Heart left ventricle (tissue), 16 donors: ENCODE measurements around the gene JMJD7. TPM values are rescaled to one million over a fixed set of nuclear protein-coding genes. Genes with fewer than 3 reads are reported as not detected.

ENCODE experiments used
- ATAC-seq, 4 donors: fragments of 200-7000 bp; cut with Tn5 transposase; one replicate each; pipeline ENCODE4 v1.9.1; 2020 to 2022; ENCODE audit warnings: moderate library complexity in 4 of 4, mild to moderate bottlenecking in 3 of 4, moderate number of reproducible peaks in 1 of 4
- DNase-seq, 5 donors: peaks; one replicate each; pipeline ENCODE4 v3.0.0-alpha.2; 2020
- H3K27ac ChIP-seq, 12 donors: fragments of 200-600 bp; sonication (generic) in 4 of 12; one replicate each; pipeline versions ENCODE4 v1.5.0 to v1.8.0; 2016 to 2022; ENCODE audit warnings: mild to moderate bottlenecking in 2 of 12
- H3K27me3 ChIP-seq, 9 donors: fragments of 200-600 bp; sonication (generic) in 2 of 9; one replicate each; pipeline versions ENCODE4 v1.5.1 to v1.8.0; 2016 to 2022; ENCODE audit warnings: mild to moderate bottlenecking in 3 of 9
- H3K36me3 ChIP-seq, 9 donors: fragments of 200-600 bp; sonication (generic) in 2 of 9; one replicate each; pipeline versions ENCODE4 v1.5.0 to v1.8.0; 2018 to 2022; ENCODE audit warnings: mild to moderate bottlenecking in 2 of 9
- H3K4me1 ChIP-seq, 12 donors: fragments of 200-600 bp; sonication (generic) in 4 of 12; one replicate each; pipeline versions ENCODE4 v1.5.0 to v1.8.0; 2016 to 2022; ENCODE audit warnings: mild to moderate bottlenecking in 3 of 12
- H3K4me3 ChIP-seq, 12 donors: fragments of 200-600 bp; sonication (generic) in 4 of 12; one replicate each; pipeline versions ENCODE4 v1.5.0 to v1.8.0; 2017 to 2022; ENCODE audit warnings: mild to moderate bottlenecking in 9 of 12, moderate library complexity in 4 of 12
- H3K9me3 ChIP-seq, 12 donors: fragments of 200-600 bp; sonication (generic) in 4 of 12; one replicate each; pipeline versions ENCODE4 v1.5.0 to v1.8.0; 2016 to 2022; ENCODE audit warnings: mild to moderate bottlenecking in 1 of 12
- POLR2A ChIP-seq, 2 donors: fragments of 450-650 bp; IDR thresholded peaks; one replicate each; pipeline ENCODE4 v1.6.1; 2017; ENCODE audit warnings: antibody characterized with exemption in 2 of 2, mild to moderate bottlenecking in 2 of 2, moderate library complexity in 2 of 2
- WGBS, 4 donors: extraction: QIAGEN DNeasy Blood & Tissue Kit in 2 of 4; methylation state at CpG; one replicate each; pipeline versions ENCODE4 v1.1.5 to v1.1.7; 2013 to 2018; 5-methylcytosine and 5-hydroxymethylcytosine counted together
- intact Hi-C, 10 donors: fragments of 100-400 bp; cut with DNase I; formaldehyde crosslinking; loops; one replicate each; pipeline versions ENCODE4 v1.11.1 to v1.14.2; 2022
- polyA plus RNA-seq, 2 donors: library from polyadenylated mRNA; stranded (reverse); fragments of 200-250 nt; gene quantifications; one replicate each; pipeline ENCODE4 v1.2.3, GENCODE V29; 2013
- total RNA-seq, 9 donors: library from RNA; depleted of rRNA in 2 of 9; stranded (reverse); fragments of >200 nt in 2 of 9; fragmentation: NEBNext Ultra II Directional in 3 of 9; extraction: Animal tissue kit (Norgen Biotek cat#: 25700) in 3 of 9; gene quantifications; one replicate each; pipeline versions ENCODE4 v1.1.0 to v1.2.4, GENCODE V29; 2016 to 2023
- TF ChIP-seq, protein P1 (sequence below), 12 donors: fragments of 200-600 bp; sonication (generic) in 4 of 12; IDR thresholded peaks; one replicate each; pipeline versions ENCODE4 v1.5.0 to v1.8.0; 2018 to 2022; ENCODE audit warnings: antibody characterized with exemption in 12 of 12, mild to moderate bottlenecking in 5 of 12
- donor health status: ischemic (EF 13 %, LVEDD 7.1; RV severe dilation, severe dysfunction).
- donor health status: healthy with polysubstance abuse.
- donor health status: DM: no; HTN: yes; CAD: no.
- donor health status: DM: no; HTN: no; CAD: no.
- donor health status: ischemic (EF 25% LVEDD 6.9; RV normal size, moderate dysfunction).
- donor health status: ischemic (EF 25% LVEDD 5.7; RV mildly dilated, moderate dysfunction).
- donor health status: healthy.
- donor health status: DM: yes; HTN: yes; CAD: no.
- donor health status: ischemic (EF 35%, LVEDD 5.7; RV mildly dilated, moderate dysfunction).
- donor health status: nonischemic (EF 11% LVEDD 7.7; RV severe dilation, severe dysfunction).
- donor health status: DM: yes; HTN: yes; CAD: no.
- donor health status: PGD.
- donor health status: ischemic (EF 29% LVEDD 5.4; RV normal size, mild dysfunction).
- donor health status: nonischemic (EF 23%, LVEDD 6.1; RV moderate dilation, normal function).

The JMJD7 gene
- total and polyA plus RNA-seq, 11 donors: 5.4 to 20.6 (median 11.8) TPM

DNA sequence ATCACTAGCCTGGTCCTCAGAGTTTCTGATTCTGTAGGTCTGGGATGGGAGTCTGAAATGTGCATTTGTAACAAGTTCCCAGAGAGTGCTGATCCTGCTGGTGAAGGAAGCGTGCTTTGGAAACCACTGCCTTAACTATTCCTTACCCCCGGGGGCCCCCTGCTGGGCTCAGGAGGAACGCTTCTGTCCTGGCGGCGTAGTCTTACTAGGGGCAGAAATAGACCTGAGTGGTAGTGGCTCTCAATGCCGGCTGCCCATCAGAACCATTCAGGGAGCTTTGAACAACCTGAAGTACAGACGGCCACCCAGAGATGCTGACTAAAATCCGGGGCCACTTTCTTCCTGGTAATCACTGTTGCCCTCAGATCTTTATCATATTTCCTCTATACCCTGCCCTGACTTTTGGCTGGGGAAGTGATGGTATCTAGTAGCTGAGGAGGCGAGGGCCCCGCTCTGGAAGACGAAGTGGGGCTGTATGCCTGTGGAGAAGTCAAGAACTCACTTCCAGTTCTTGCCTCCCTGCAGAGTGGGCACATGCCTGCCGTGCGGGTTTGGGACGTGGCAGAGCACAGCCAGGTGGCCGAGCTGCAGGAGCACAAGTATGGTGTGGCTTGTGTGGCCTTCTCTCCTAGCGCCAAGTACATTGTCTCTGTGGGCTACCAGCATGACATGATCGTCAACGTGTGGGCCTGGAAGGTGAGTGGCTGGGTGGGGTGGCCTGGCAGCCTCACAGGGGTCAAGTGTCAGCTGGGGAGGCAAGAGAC, 16.3 kb upstream of the JMJD7 start:
- peaks cover 0 to 47% (median 39%) of the 10 kb centered on the region in 9 donors for H3K36me3 ChIP-seq
- no peaks in the 10 kb centered on the region for H3K27me3 ChIP-seq
- H3K27ac ChIP-seq: no peak overlapping the region
- 47 to 49% (median 49%) methylated on average over 18 of the region's 18 CpGs for WGBS, 4 donors
- DNase-seq (peak; percentile 79 to 87 (median 86)), ATAC-seq (peak; percentile 84 to 92 (median 91))
- H3K4me3 ChIP-seq: no peak overlapping the region
- H3K4me1 ChIP-seq: peaks cover 0 to 12% (median 2%) of the 10 kb centered on the region in 12 donors
- H3K9me3 ChIP-seq: no peaks in the 10 kb centered on the region
- intact Hi-C loops: loop anchor here (1.0 to 10.0 kb wide), 11 partner anchors 37 to 337 kb away; partner anchors contain the start of genes TYRO3 (in 7 of the 10) and MAPKBP1 (in 3 of the 10)
- TF ChIP-seq, protein P1, sequence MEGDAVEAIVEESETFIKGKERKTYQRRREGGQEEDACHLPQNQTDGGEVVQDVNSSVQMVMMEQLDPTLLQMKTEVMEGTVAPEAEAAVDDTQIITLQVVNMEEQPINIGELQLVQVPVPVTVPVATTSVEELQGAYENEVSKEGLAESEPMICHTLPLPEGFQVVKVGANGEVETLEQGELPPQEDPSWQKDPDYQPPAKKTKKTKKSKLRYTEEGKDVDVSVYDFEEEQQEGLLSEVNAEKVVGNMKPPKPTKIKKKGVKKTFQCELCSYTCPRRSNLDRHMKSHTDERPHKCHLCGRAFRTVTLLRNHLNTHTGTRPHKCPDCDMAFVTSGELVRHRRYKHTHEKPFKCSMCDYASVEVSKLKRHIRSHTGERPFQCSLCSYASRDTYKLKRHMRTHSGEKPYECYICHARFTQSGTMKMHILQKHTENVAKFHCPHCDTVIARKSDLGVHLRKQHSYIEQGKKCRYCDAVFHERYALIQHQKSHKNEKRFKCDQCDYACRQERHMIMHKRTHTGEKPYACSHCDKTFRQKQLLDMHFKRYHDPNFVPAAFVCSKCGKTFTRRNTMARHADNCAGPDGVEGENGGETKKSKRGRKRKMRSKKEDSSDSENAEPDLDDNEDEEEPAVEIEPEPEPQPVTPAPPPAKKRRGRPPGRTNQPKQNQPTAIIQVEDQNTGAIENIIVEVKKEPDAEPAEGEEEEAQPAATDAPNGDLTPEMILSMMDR (IDR thresholded peaks at IDR 0.05): peak; percentile 77 to 95 (median 90)
- no peak for TF ChIP-seq POLR2A (IDR thresholded peaks at IDR 0.05)

DNA sequence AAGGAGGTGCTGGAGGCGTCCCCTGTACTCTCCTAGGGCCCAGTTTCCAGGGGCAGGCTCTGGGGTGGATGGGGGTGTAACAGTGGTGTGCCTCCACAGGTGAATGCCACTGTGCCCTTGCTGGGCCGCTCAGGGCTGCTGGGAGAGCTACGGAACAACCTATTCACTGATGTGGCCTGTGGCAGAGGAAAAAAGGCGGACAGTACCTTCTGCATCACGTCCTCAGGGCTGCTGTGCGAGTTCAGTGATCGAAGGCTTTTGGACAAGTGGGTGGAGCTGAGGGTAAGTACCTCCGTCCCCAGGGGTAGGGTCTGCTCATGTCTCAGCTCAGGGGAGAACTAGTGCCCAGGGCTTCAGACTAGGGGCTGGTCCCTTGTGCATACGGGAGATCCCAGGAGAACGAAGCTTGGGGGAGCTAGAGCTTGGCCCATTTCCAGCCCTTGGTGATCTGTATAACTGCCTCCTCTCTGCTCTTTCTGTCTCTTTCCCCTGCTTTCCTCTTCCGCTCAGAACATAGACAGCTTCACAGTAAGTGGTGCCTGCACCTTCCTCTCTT, 15.0 kb upstream of the JMJD7 start:
- DNase-seq (no peak), ATAC-seq (no peak)
- no peaks in the 10 kb centered on the region for H3K9me3 ChIP-seq
- H3K4me1 ChIP-seq: peaks cover 0 to 8% (median under 1%) of the 10 kb centered on the region in 12 donors
- TF ChIP-seq, protein P1 (IDR thresholded peaks at IDR 0.05): no peak
- no peak for TF ChIP-seq POLR2A (IDR thresholded peaks at IDR 0.05)
- 90 to 93% (median 92%) methylated on average over 10 to 11 of the region's 11 CpGs for WGBS, 4 donors
- no peak overlapping the region for H3K27ac ChIP-seq
- H3K36me3 ChIP-seq: peaks cover 0 to 60% (median 51%) of the 10 kb centered on the region in 9 donors
- no peaks in the 10 kb centered on the region for H3K27me3 ChIP-seq
- intact Hi-C loops: loop anchor here in 9 of 10 donors (2.0 to 10.0 kb wide), 7 partner anchors 206 to 338 kb away; partner anchors contain the start of gene TYRO3 (in 7 of the 9)
- no peak overlapping the region for H3K4me3 ChIP-seq

GRCh38 chr15:41813426-41813825, 14.5 kb upstream of the JMJD7 start:
- Histone ChIP-seq H3K36me3 (peaks cover 0 to 65% (median 57%) of the 10 kb centered on the region in 9 donors), H3K4me1 (peaks cover 0 to 8% (median under 1%) of the 10 kb centered on the region in 12 donors), H3K27me3 (no peaks in the 10 kb centered on the region), H3K4me3 (no peak overlapping the region), H3K9me3 (no peaks in the 10 kb centered on the region), H3K27ac (no peak overlapping the region)
- 94 to 96% (median 95%) methylated on average over 6 to 8 of the region's 8 CpGs for WGBS, 4 donors
- intact Hi-C loops: loop anchor here in 9 of 10 donors (2.0 to 10.0 kb wide), 7 partner anchors 206 to 339 kb away; partner anchors contain the start of gene TYRO3 (in 7 of the 9)
- DNase-seq: no peak
- no peak for ATAC-seq
- TF ChIP-seq, protein P1 (IDR thresholded peaks at IDR 0.05): no peak
- TF ChIP-seq POLR2A (IDR thresholded peaks at IDR 0.05): no peak

- no peak for ATAC-seq
- Histone ChIP-seq H3K9me3 (no peaks in the 10 kb centered on the region), H3K4me1 (peaks cover 0 to 8% (median under 1%) of the 10 kb centered on the region in 12 donors), H3K27ac (no peak overlapping the region), H3K27me3 (no peaks in the 10 kb centered on the region), H3K36me3 (peaks cover 0 to 76% (median 68%) of the 10 kb centered on the region in 9 donors), H3K4me3 (no peak overlapping the region)
- no peak for DNase-seq
- intact Hi-C loops: loop anchor here in 9 of 10 donors (5.0 to 10.0 kb wide), 6 partner anchors 207 to 340 kb away; partner anchors contain the start of gene TYRO3 (in 7 of the 9)
- TF ChIP-seq POLR2A (IDR thresholded peaks at IDR 0.05): no peak
- TF ChIP-seq, protein P1 (IDR thresholded peaks at IDR 0.05): no peak
- WGBS, 4 donors: 89 to 93% (median 92%) methylated on average over 5 of the region's 5 CpGs
These were observed 13.4 kb upstream of the JMJD7 start for GRCh38 chr15:41814534-41814933.
